HepG2 (cell line): ENCODE results near the gene RAC3.

ENCODE experiments used
- ATF5 ChIP-seq: sonication (generic); formaldehyde crosslinking; IDR thresholded peaks from 2 replicates; pipeline ENCODE4 v1.4.0; 2020; ENCODE audit warnings: mild to moderate bottlenecking, low read depth, missing genetic modification reagents
- FOXC1 ChIP-seq: sonication (generic); formaldehyde crosslinking; IDR thresholded peaks from 2 replicates; pipeline ENCODE4 v1.8.0; 2022; ENCODE audit warnings: mild to moderate bottlenecking, missing genetic modification reagents, borderline replicate concordance
- PHF20 ChIP-seq: sonication (generic); formaldehyde crosslinking; IDR thresholded peaks from 2 replicates; pipeline ENCODE4 v1.5.0; 2020; ENCODE audit warnings: mild to moderate bottlenecking, missing genetic modification reagents
- SMC3 ChIP-seq: IDR thresholded peaks from 2 replicates; pipeline ENCODE4 v1.6.1; 2011; ENCODE audit warnings: low read length, improper control_type of control experiment
- ZBTB21 ChIP-seq: sonication (generic); formaldehyde crosslinking; IDR thresholded peaks from 2 replicates; pipeline ENCODE4 v1.4.0; 2020; ENCODE audit warnings: missing genetic modification reagents

DNA sequence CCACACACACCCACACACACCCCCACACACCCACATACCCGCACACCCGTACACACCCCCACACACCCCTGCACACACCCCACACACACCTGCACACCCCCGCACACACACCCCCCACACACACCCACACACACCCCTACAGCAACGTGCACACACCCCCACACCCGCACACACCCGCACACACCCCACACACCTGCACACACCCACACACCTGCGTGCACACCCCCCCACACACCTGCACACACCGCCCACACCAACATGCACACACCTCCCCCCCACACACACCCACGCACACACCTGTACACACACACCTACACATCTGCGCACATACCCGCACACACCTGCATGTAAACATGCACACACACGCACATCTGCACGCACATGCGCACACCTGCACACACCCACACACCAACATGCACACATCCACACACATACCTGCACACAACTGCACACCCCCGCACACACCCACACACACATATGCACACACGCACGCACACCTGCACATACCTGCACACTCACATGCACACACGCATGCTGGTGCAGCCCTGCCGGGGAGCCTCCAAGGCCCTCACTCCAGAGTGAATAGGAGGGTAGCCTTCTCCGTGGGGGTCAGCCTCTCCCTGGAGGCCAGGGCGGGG lies 46.6 kb upstream of the RAC3 start:
- TF ChIP-seq FOXC1 (CRISPR knock-in tag) = no peak
- no peak for TF ChIP-seq ZBTB21
- no peak for TF ChIP-seq SMC3
- TF ChIP-seq ATF5 = no peak
- no peak for TF ChIP-seq PHF20 (CRISPR knock-in tag)
